DND-41 (cell line): ENCODE measurements around the gene LAX1.
"Not testable (repeated sequence)": the region's sequence is repeated elsewhere in the genome, so short reads cannot be mapped to it uniquely, and the experiment has no call there.

ENCODE experiments used
- ATAC-seq: fragments of 200-7000 bp; cut with Tn5 transposase; 3 replicates; pipeline ENCODE4 v1.9.1; 2021; ENCODE audit warnings: low read depth; ENCODE audit not compliant: insufficient read depth
- DNase-seq: peaks from one replicate; pipeline ENCODE4 v3.0.0-alpha.2; 2020
- H2AFZ ChIP-seq: 2 replicates; pipeline ENCODE4 v1.6.0; 2012; ENCODE audit warnings: low read depth, low read length
- H3K27ac ChIP-seq: 2 replicates; pipeline ENCODE4 v1.5.1; 2012; ENCODE audit warnings: low read length, inconsistent platforms
- H3K27me3 ChIP-seq: fragments of 200-600 bp; sonication (generic); 2 replicates; pipeline ENCODE4 v1.6.0; 2012; ENCODE audit warnings: low read length, mild to moderate bottlenecking, inconsistent platforms; ENCODE audit not compliant: insufficient read depth, poor library complexity
- H3K36me3 ChIP-seq: 2 replicates; pipeline ENCODE4 v1.5.1; 2012; ENCODE audit warnings: low read length, inconsistent platforms; ENCODE audit not compliant: insufficient read depth
- H3K4me1 ChIP-seq: 2 replicates; pipeline ENCODE4 v1.5.1; 2012; ENCODE audit warnings: mild to moderate bottlenecking, low read length; ENCODE audit not compliant: insufficient read depth
- H3K4me2 ChIP-seq: 2 replicates; pipeline ENCODE4 v1.6.0; 2012; ENCODE audit warnings: mild to moderate bottlenecking, moderate library complexity, low read length, inconsistent platforms; ENCODE audit not compliant: insufficient read depth
- H3K4me3 ChIP-seq, 2 experiments: fragments of 200-600 bp in 1 of 2; shearing (Covaris generic) in 1 of 2; 2 replicates each; pipeline ENCODE4 v1.5.1; 2012 to 2016; ENCODE audit warnings: inconsistent platforms in 2 of 2, low read length in 2 of 2, mild to moderate bottlenecking in 2 of 2, low read depth in 1 of 2, moderate library complexity in 1 of 2
- H3K79me2 ChIP-seq: 2 replicates; pipeline ENCODE4 v1.6.0; 2012; ENCODE audit warnings: low read length, inconsistent platforms; ENCODE audit not compliant: insufficient read depth
- H3K9ac ChIP-seq: 2 replicates; pipeline ENCODE4 v1.6.0; 2012; ENCODE audit warnings: low read depth, mild to moderate bottlenecking, inconsistent platforms, low read length, moderate library complexity
- H3K9me3 ChIP-seq: 2 replicates; pipeline ENCODE4 v1.5.1; 2012; ENCODE audit warnings: low read length, moderate library complexity, mild to moderate bottlenecking, inconsistent platforms; ENCODE audit not compliant: insufficient read depth, severe bottlenecking
- H4K20me1 ChIP-seq: 2 replicates; pipeline ENCODE4 v1.6.0; 2012; ENCODE audit warnings: low read length; ENCODE audit not compliant: insufficient read depth
- CTCF ChIP-seq: IDR thresholded peaks from 2 replicates; pipeline ENCODE4 v1.5.1; 2012; ENCODE audit warnings: borderline replicate concordance, low read length, moderate library complexity, mild to moderate bottlenecking; ENCODE audit not compliant: poor library complexity, severe bottlenecking; ENCODE audit errors: extremely low read depth
- EZH2 ChIP-seq: IDR thresholded peaks from 3 replicates; pipeline ENCODE4 v1.6.1; 2012; ENCODE audit warnings: borderline replicate concordance, low read depth, mild to moderate bottlenecking, moderate library complexity, low read length, inconsistent platforms; ENCODE audit not compliant: severe bottlenecking

Gene LAX1

GRCh38 chr1:203756036-203756435 is 8.9 kb upstream of the LAX1 start:
- Histone ChIP-seq H3K4me1 (peaks cover 13% of the 10 kb centered on the region), H3K4me3 (no peak overlapping the region), H3K36me3 (no peaks in the 10 kb centered on the region), H3K27me3 (no peaks in the 10 kb centered on the region), H3K9ac (no peak overlapping the region), H3K9me3 (no peaks in the 10 kb centered on the region), H4K20me1 (no peaks in the 10 kb centered on the region), H2AFZ (no peak overlapping the region), H3K4me2 (no peak overlapping the region), H3K79me2 (no peaks in the 10 kb centered on the region), H3K27ac (no peak overlapping the region)
- ATAC-seq, result no peak
- TF ChIP-seq EZH2, result no peak
- TF ChIP-seq CTCF, result no peak
- DNase-seq, result no peak

GRCh38 chr1:203758749-203759148 is 6.2 kb upstream of the LAX1 start:
- H3K4me1 ChIP-seq, result peaks cover 19% of the 10 kb centered on the region
- not testable (repeated sequence) for H3K36me3 ChIP-seq, H3K9ac ChIP-seq, DNase-seq, H3K4me3 ChIP-seq, H3K79me2 ChIP-seq, H3K4me2 ChIP-seq, H3K9me3 ChIP-seq, H2AFZ ChIP-seq, H3K27ac ChIP-seq, ATAC-seq, H4K20me1 ChIP-seq, H3K27me3 ChIP-seq

GRCh38 chr1:203760506-203760905 is 4.5 kb upstream of the LAX1 start:
- H3K79me2 ChIP-seq, result peaks cover 5% of the 10 kb centered on the region
- H2AFZ ChIP-seq, result no peak overlapping the region
- DNase-seq, result no peak
- peaks cover 24% of the 10 kb centered on the region for H3K4me1 ChIP-seq
- no peaks in the 10 kb centered on the region for H3K9me3 ChIP-seq
- no peak overlapping the region for H3K4me2 ChIP-seq
- no peaks in the 10 kb centered on the region for H3K27me3 ChIP-seq
- H3K36me3 ChIP-seq, result no peaks in the 10 kb centered on the region
- no peak overlapping the region for H3K9ac ChIP-seq
- TF ChIP-seq CTCF (no peak), EZH2 (no peak)
- H3K4me3 ChIP-seq, result no peak overlapping the region
- no peak for ATAC-seq
- no peak overlapping the region for H3K27ac ChIP-seq
- H4K20me1 ChIP-seq, result no peaks in the 10 kb centered on the region

GRCh38 chr1:203761958-203762357 is 3.0 kb upstream of the LAX1 start:
- H3K27ac ChIP-seq, ATAC-seq, H3K36me3 ChIP-seq, H3K4me3 ChIP-seq, H4K20me1 ChIP-seq, H3K27me3 ChIP-seq, H3K4me2 ChIP-seq, H3K9ac ChIP-seq, DNase-seq, H2AFZ ChIP-seq, H3K9me3 ChIP-seq: not testable (repeated sequence)
- Histone ChIP-seq H3K79me2 (peaks cover 13% of the 10 kb centered on the region), H3K4me1 (peaks cover 38% of the 10 kb centered on the region)

- Histone ChIP-seq H3K4me2 (no peak overlapping the region), H4K20me1 (no peaks in the 10 kb centered on the region), H3K4me3 (no peak overlapping the region), H2AFZ (peak overlapping the region; percentile 90; the same call in 1 of the 2 replicates), H3K27me3 (no peaks in the 10 kb centered on the region), H3K9me3 (no peaks in the 10 kb centered on the region), H3K4me1 (peaks cover 44% of the 10 kb centered on the region), H3K27ac (peak overlapping the region; percentile 97), H3K9ac (peak overlapping the region; percentile 63), H3K79me2 (peaks cover 13% of the 10 kb centered on the region), H3K36me3 (no peaks in the 10 kb centered on the region)
- ATAC-seq (no peak), DNase-seq (no peak)
- TF ChIP-seq CTCF, result no peak
- no peak for TF ChIP-seq EZH2
Measured at GRCh38 chr1:203763505-203763904, 1.5 kb upstream of the LAX1 start.
